ENCODE data around the gene AHDC1. TPM values are rescaled to one million over a fixed set of nuclear protein-coding genes. Genes with fewer than 3 reads are reported as not detected.

Gene AHDC1
- polyA plus RNA-seq, 5 donors = 25.5 to 51.2 (median 47.9) TPM

DNA sequence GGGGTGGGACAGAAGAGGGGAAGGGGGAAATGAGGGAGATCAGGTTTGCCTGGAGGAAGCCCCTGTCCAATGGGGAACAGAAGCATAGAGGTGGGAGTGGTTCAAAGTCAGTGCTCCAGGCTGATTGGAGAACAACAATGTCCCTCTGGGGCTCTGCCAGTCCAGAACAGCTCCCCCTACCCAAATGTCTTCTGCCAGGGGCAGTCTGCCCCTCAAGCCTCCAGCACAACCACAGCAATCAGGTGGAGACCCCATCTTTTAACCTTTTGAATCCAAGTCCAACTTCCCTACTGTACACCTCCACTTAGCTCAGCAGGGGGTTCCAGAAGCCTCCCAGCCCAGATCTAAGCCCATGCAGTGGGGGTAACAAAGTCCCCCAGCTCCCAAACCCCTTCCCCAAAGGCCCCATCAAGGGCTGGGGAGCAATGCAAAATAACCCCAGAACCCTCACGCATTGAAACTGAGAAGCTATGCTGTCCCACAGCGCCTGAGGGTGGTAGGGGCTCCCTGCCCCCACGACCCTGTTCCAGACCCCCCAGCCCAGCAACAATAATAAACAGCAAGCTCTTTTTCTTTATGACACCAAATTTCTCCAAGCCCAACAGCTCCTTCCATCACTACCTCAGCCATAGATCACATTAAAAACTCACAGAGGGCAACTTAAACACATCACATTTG is 3.3 kb downstream of the AHDC1 start:
- DNase-seq = no peak

GRCh38 chr1:27599605-27600497 is 4.1 kb downstream of the AHDC1 start:
- DNase-seq = no peak

GRCh38 chr1:27598902-27599528 is 4.9 kb downstream of the AHDC1 start:
- DNase-seq = no peak

GRCh38 chr1:27598295-27598687 is 5.7 kb downstream of the AHDC1 start:
- no peak for DNase-seq

- DNase-seq = no peak
Observed at GRCh38 chr1:27597516-27598294, 6.2 kb downstream of the AHDC1 start.

DNA sequence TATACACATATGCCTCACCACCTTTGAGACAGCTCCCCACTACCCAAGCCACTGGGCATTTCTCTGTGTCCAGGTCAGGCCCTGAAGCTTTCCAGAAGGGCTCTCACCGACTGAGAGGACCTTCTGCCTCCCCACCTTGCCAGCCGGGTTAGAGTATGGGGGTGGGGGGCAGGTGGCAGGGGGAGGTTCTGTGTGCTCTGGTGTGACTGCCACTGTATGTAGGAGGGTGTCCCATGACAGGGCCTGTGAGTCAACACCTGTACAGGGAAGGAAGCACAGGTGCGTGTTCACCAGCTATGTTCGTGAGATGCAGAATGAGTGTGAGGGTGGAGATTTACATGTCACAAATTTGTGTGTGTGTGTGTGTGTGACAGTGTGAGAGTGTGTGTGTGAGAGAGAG is 7.0 kb downstream of the AHDC1 start:
- no peak for DNase-seq

DNA sequence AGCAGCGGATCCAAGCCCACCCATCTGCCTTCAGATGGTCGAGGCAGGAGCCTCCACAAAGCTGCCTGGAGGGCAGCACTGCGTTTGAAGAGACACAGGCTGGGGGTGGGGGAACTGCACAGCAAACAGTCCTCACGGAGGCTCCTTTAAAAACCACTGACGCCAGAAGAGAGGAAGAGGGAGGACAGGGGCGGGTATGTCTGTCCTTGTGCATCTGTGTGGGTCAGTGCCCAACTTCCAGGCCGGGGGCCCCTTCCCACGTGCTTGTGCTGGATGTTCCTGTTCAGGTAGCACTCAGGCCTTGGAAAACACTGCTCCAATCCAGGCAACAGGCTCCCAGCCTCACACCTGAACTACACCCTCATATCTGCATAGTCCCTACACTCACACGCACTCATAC is 7.7 kb downstream of the AHDC1 start:
- no peak for DNase-seq

- no peak for DNase-seq
Observed at GRCh38 chr1:27595597-27595996, 8.3 kb downstream of the AHDC1 start.

GRCh38 chr1:27594564-27595510 is 9.1 kb downstream of the AHDC1 start:
- DNase-seq = no peak

- DNase-seq = no peak
Observed at GRCh38 chr1:27593678-27594563, 10.0 kb downstream of the AHDC1 start.

DNA sequence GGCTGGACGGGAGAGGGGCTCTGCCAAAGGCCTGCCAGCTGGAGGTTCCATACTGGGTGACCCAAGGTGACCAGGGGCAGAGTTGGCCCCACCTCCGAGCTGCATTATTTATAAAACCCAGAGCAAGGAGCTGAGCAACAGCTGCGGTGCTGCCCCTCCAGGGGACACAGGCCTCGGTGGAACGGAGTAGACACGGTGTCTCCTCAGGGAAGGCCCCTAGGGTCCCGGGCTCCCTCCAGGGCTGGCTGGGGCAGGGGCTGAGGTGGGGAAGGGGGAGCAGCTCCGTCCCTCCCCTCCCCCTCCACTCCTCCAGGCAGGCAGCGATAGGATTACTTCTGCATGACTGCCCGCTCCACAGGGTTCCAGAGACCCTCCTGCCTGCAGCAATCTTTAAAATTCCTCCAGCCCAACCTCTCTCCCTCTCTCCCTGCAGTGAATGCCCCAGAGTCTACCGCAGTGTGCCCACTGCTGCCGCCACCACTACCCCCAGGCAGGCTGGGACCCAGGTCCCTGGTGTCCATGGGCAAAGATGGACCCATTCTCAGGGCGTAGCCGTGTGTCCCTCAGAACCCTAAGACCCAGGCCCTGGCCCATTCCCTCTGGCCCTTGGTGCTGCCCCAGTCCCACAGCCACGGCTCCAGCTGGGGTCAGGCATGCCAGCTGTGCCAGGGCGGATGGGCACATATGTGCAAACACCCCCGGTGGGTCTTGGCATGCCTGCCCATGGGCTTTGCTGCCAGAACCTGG is 10.8 kb downstream of the AHDC1 start:
- DNase-seq = no peak

GRCh38 chr1:27592232-27592930 is 11.6 kb downstream of the AHDC1 start:
- DNase-seq = no peak

DNA sequence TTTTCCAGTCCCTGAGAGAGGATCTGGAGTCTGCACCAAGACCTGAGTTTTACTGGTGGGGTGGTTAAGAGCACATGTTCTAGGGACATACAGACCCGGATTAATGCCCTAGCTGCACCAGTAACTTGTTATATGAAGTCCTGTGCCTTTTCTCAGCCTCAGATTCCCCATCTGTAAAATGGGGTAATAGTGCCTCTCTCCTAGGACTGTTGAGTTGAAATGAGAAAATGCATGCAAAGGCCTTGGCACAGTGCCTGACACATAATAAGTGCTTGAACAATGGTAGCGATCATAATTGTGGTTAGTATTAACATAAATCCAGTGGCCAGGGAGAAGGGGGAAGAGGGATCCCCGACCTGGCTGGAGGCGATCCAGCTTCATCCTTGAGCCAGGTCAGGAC is 12.3 kb downstream of the AHDC1 start:
- DNase-seq = no peak

DNA sequence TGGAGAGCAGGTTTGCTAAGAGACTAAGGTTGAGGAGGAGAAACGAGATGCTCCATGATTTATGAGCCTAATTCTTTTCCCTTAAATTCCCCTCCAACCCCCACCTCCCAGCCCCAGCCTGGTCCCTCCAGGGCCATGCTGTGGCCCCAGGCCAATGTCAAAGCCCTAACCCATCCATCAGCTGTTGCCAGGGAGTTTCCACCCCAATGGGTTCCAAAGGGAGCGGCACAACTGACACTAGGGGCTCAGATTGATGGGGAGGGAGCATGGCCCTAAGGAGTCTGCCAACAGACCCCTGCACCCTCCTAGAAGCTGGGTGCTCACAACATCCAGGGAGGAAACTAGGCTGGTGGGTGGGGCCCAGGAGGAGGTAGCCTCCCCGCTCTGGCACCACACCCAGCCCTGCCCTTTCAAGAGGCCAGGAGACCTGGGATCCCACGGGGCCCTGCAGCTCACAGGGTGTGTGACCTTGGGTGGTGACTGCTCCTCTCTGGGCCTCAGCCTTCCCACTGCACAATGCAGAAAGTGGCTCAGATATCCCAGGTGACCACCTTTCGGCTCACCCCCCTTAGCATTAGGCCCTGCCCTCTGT is 12.9 kb downstream of the AHDC1 start:
- no peak for DNase-seq

DNA sequence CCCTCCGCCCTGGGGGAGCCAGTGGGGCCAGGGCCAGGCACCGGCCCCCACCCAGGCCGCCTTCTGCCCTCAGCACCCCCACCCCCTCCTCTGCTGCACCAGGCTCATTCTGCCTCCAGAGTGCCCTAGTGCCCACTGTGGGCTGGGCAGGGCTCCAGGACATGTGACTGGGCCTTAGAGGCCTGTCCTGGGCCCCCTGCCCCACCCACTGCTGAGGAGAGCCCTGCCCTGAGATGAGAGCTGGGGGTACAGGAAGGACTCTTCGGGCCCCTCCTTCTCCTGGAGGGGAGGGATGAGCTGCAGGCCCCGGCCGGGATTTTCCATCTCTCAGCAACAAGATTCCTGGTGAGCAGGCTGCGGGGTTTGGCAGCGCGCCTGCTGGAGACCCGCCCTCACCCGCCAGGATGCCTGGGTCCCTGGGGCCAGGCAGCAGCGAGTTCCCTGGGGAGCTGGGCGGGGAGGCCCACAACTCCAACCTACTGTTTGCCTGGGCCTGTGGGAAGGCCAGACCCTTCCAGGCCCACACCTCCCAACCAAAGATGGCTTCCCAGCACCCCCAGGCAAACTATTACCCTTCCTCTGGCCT is 14.0 kb downstream of the AHDC1 start:
- no peak for DNase-seq

DNA sequence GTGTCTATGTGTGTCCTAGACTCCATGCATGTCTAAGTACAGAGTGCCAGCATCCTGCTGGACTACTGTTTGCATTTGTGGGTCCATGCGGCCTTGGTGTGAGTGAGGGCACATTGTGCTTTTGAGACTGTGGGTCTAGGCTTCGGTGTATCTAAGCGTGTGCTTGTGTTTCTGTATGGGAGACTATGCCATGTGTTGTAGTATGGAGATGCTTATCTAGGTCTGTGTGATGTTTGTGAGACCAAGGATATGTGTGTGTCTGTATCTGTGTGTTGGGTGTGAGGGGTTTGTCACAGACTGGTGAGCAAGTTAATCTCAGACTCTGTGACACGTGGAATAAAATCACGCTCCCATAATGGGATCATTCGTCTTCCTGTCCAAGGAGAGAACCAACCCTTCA is 14.5 kb downstream of the AHDC1 start:
- DNase-seq = no peak

Measured in right lung (tissue), 5 donors.